A549 (cell line): Measurements from ENCODE around the gene XPNPEP1. TPM values are rescaled to one million over a fixed set of nuclear protein-coding genes. Genes with fewer than 3 reads are reported as not detected.
A peak's percentile ranks its signal among the peaks of the same experiment; 100 is the strongest.

Experiments used
- ATAC-seq, 2 experiments: fragments of 200-7000 bp in 1 of 2; fragments of >200 bp in 1 of 2; cut with Nextera tagmentation in 1 of 2; cut with Tn5 transposase in 1 of 2; 3 replicates each; pipeline versions ENCODE4 v1.8.0 to v1.9.1; 2018 to 2020; ENCODE audit warnings: mild to moderate bottlenecking in 1 of 2, moderate library complexity in 1 of 2
- CTCF ChIA-PET: fragments of 300-600 bp; sonication (Branson Sonifier 250); formaldehyde crosslinking; extraction: SDS; loops from one replicate; lab custom pipeline; 2021; ENCODE audit warnings: antibody characterized with exemption, inconsistent platforms; lab: Yijun Ruan, JAX
- POLR2A ChIA-PET: fragments of 350-600 bp; formaldehyde crosslinking; extraction: SDS; loops from one replicate; lab custom pipeline; 2021; ENCODE audit warnings: antibody characterized with exemption, inconsistent platforms; lab: Yijun Ruan, JAX
- DNase-seq, 2 experiments: peaks; one replicate each; pipeline versions ENCODE4 v3.0.0 to v3.0.0-alpha.2; 2011 to 2016; ENCODE audit warnings: low read depth in 1 of 2, low spot score in 1 of 2
- FAIRE-seq: peaks from 2 replicates; lab custom pipeline; 2011; peaks lifted over from hg19 to GRCh38; lab: Jason Lieb, UNC
- H3K27ac ChIP-seq, 2 experiments: fragments of >200 bp; sonication (Bioruptor Twin); formaldehyde crosslinking; 3 replicates each; pipeline ENCODE4 v1.5.1; 2016 to 2017
- H3K4me1 ChIP-seq: fragments of >200 bp; sonication (Bioruptor Twin); formaldehyde crosslinking; 3 replicates; pipeline ENCODE4 v1.6.1; 2016
- H3K4me2 ChIP-seq: fragments of >200 bp; sonication (Bioruptor Twin); formaldehyde crosslinking; 3 replicates; pipeline ENCODE4 v1.6.1; 2016
- H3K4me3 ChIP-seq: fragments of >200 bp; sonication (Bioruptor Twin); formaldehyde crosslinking; 3 replicates; pipeline ENCODE4 v1.5.1; 2016
- H3K9me3 ChIP-seq: fragments of >200 bp; sonication (Bioruptor Twin); formaldehyde crosslinking; 3 replicates; pipeline ENCODE4 v1.6.1; 2016
- CBX2 ChIP-seq: fragments of 200-600 bp; sonication (generic); IDR thresholded peaks from 2 replicates; pipeline ENCODE4 v1.6.1; 2016; ENCODE audit warnings: low read depth, mild to moderate bottlenecking, borderline replicate concordance
- CBX8 ChIP-seq: fragments of 200-600 bp; sonication (generic); IDR thresholded peaks from 2 replicates; pipeline ENCODE4 v1.6.1; 2016
- CHD2 ChIP-seq: fragments of 150-350 bp; IDR thresholded peaks from 2 replicates; pipeline ENCODE4 v1.6.1; 2014; ENCODE audit warnings: low read length; ENCODE audit not compliant: partially characterized antibody
- EHF ChIP-seq: fragments of 250-450 bp; sonication (Bioruptor Pico); IDR thresholded peaks from 2 replicates; pipeline ENCODE4 v1.5.0; 2020; ENCODE audit warnings: mild to moderate bottlenecking
- EHMT2 ChIP-seq: fragments of 200-600 bp; sonication (generic); IDR thresholded peaks from 2 replicates; pipeline ENCODE4 v1.6.1; 2016; ENCODE audit warnings: antibody characterized with exemption, low read depth, mild to moderate bottlenecking, moderate library complexity
- ESRRA ChIP-seq: fragments of 150-350 bp; IDR thresholded peaks from 2 replicates; pipeline ENCODE4 v1.6.1; 2014; ENCODE audit warnings: mild to moderate bottlenecking, low read length, borderline replicate concordance
- HDAC2 ChIP-seq: fragments of 200-600 bp; sonication (generic); IDR thresholded peaks from 2 replicates; pipeline ENCODE4 v1.6.1; 2016
- HEYL ChIP-seq: fragments of 250-450 bp; sonication (Bioruptor Pico); IDR thresholded peaks from 2 replicates; pipeline ENCODE4 v1.8.0; 2021; ENCODE audit warnings: mild to moderate bottlenecking, moderate library complexity
- HOXA7 ChIP-seq: fragments of 250-450 bp; sonication (Bioruptor Pico); IDR thresholded peaks from 2 replicates; pipeline ENCODE4 v1.5.0; 2020; ENCODE audit warnings: mild to moderate bottlenecking, moderate library complexity
- KDM1A ChIP-seq: fragments of 200-600 bp; sonication (generic); IDR thresholded peaks from 2 replicates; pipeline ENCODE4 v1.6.1; 2016; ENCODE audit warnings: low read depth, mild to moderate bottlenecking
- KDM5A ChIP-seq: fragments of 200-600 bp; sonication (generic); IDR thresholded peaks from 2 replicates; pipeline ENCODE4 v1.6.1; 2016; ENCODE audit warnings: antibody characterized with exemption, mild to moderate bottlenecking
- NPAS2 ChIP-seq: fragments of 250-450 bp; sonication (Bioruptor Pico); IDR thresholded peaks from 2 replicates; pipeline ENCODE4 v1.8.0; 2022; ENCODE audit warnings: mild to moderate bottlenecking, moderate library complexity, borderline replicate concordance
- REST ChIP-seq: fragments of 200-600 bp; sonication (generic); IDR thresholded peaks from 2 replicates; pipeline ENCODE4 v1.6.1; 2016; ENCODE audit warnings: antibody characterized with exemption, mild to moderate bottlenecking, moderate library complexity
- RFX5 ChIP-seq: fragments of 450-650 bp; IDR thresholded peaks from 2 replicates; pipeline ENCODE4 v1.7.1; 2014; ENCODE audit warnings: antibody characterized with exemption, mild to moderate bottlenecking, moderate library complexity
- TP53 ChIP-seq: fragments of 250-450 bp; sonication (Bioruptor Pico); IDR thresholded peaks from 2 replicates; pipeline ENCODE4 v1.5.0; 2021; ENCODE audit warnings: mild to moderate bottlenecking, moderate library complexity
- ZFP36 ChIP-seq: fragments of 450-650 bp; IDR thresholded peaks from 2 replicates; pipeline ENCODE4 v1.6.1; 2014; ENCODE audit warnings: borderline replicate concordance; ENCODE audit not compliant: partially characterized antibody
- ZNF302 ChIP-seq: fragments of 250-450 bp; sonication (Bioruptor Pico); IDR thresholded peaks from 2 replicates; pipeline ENCODE4 v1.9.0; 2021; ENCODE audit warnings: inconsistent platforms, mild to moderate bottlenecking, moderate library complexity
- ZSCAN20 ChIP-seq: fragments of 250-450 bp; sonication (Bioruptor Pico); IDR thresholded peaks from 2 replicates; pipeline ENCODE4 v1.8.0; 2022; ENCODE audit warnings: mild to moderate bottlenecking, moderate library complexity
- WGBS: methylation state at CpG from one replicate; pipeline ENCODE4 v1.1.6; 2017; ENCODE audit errors: missing lambda C conversion rate; 5-methylcytosine and 5-hydroxymethylcytosine counted together
- polyA plus RNA-seq, 4 experiments: library from polyadenylated mRNA; depleted of rRNA in 3 of 4; stranded (reverse); fragments of >200 nt; fragmentation: RNase III in 1 of 4; extraction: RNeasy Plus Mini Kit Qiagen cat#74134 plus additional on column Dnase treatment in 1 of 4; gene quantifications; 2 replicates in 3 of 4; 3 replicates in 1 of 4; pipeline ENCODE4 v1.2.3, GENCODE V29; 2011 to 2017
- TF ChIP-seq, protein P1 (sequence below): fragments of >200 bp; sonication (Bioruptor Twin); formaldehyde crosslinking; IDR thresholded peaks from 2 replicates; pipeline ENCODE4 v1.6.1; 2016
- TF ChIP-seq, protein P2 (sequence below): fragments of 250-450 bp; sonication (Bioruptor Pico); IDR thresholded peaks from 2 replicates; pipeline ENCODE4 v1.5.0; 2020; ENCODE audit warnings: low read depth, mild to moderate bottlenecking, moderate library complexity

The XPNPEP1 gene
- polyA plus RNA-seq, 2 of the 4 experiments (the other 2 are of a cell fraction) = 32.5 to 53.9 TPM

DNA sequence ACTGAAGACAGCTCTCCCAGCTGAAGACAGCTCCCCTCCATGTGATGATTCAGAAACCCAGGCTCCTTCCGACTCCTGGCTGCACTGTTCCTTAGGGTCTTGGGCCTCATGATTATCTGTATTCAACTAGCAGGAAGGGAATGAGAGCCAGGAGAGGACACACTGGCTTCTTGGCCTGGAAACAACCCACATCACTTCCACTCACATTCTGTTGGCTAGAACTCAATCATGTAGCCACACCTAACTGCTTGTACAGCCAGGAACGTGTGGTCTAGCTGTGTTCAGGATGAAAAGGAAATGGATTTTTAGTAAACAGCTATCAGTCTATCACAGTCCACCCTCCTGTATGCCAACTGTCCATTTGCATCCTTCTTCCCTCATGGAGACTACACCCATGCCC is 30.5 kb upstream of the XPNPEP1 start:
- TF ChIP-seq KDM5A = no peak
- TF ChIP-seq TP53 (CRISPR knock-in tag) = no peak
- TF ChIP-seq HOXA7 = no peak
- TF ChIP-seq CBX2 = no peak
- no peak for TF ChIP-seq RFX5
- no peak for TF ChIP-seq NPAS2
- no peak for TF ChIP-seq ZSCAN20
- no peak for TF ChIP-seq REST
- no peak for TF ChIP-seq EHF (CRISPR knock-in tag)
- TF ChIP-seq ZFP36 = no peak
- no peak for TF ChIP-seq CHD2
- no peak for TF ChIP-seq ZNF302 (CRISPR knock-in tag)
- no peak for TF ChIP-seq HDAC2
- TF ChIP-seq CBX8 = no peak
- FAIRE-seq (no peak), DNase-seq (no peak), ATAC-seq (no peak)
- ChIA-PET CTCF (interaction anchor here (0.6 to 1.0 kb wide), 2 partner anchors 55 to 70 kb away, joined by 3 to 5 read pairs; no protein-coding TSS in a partner anchor), POLR2A (no interaction called here)
- Histone ChIP-seq H3K4me2 (no peak overlapping the region), H3K4me1 (no peaks in the 10 kb centered on the region), H3K27ac (no peak overlapping the region), H3K4me3 (no peak overlapping the region), H3K9me3 (no peaks in the 10 kb centered on the region)
- 52% methylated on average over 2 of the region's 2 CpGs for WGBS

DNA sequence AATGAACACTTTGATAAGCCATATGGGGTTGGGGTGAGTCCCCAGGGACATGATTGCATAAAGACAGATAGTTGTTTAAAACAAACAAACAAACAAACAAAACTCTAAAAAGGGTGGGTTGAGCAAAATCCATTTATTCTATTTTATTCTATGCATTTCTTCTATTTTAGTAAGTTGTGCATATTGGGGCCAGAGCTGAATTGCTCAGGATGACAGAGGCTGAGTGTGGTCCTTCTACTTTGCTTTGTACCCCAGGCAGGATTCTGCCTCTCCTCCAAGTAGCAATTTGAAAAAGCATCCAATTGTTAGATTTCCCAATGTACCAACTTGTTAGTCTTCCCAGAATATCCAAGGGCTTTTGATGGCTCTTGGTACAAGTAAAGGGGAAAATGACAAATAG is 29.2 kb upstream of the XPNPEP1 start:
- DNase-seq (no peak), ATAC-seq (no peak), FAIRE-seq (peak; percentile 59)
- ChIA-PET POLR2A (interaction anchor here (0.7 kb wide), 1 partner anchor 55 kb away, joined by 4 read pairs; the partner anchor contains the start of gene ADD3), CTCF (interaction anchor here (1.3 kb wide), 1 partner anchor 13 kb away, joined by 3 read pairs; no protein-coding TSS in a partner anchor)
- Histone ChIP-seq H3K9me3 (no peaks in the 10 kb centered on the region), H3K4me2 (no peak overlapping the region), H3K4me1 (no peaks in the 10 kb centered on the region), H3K27ac (no peak overlapping the region), H3K4me3 (no peak overlapping the region)
- TF ChIP-seq, protein P1, sequence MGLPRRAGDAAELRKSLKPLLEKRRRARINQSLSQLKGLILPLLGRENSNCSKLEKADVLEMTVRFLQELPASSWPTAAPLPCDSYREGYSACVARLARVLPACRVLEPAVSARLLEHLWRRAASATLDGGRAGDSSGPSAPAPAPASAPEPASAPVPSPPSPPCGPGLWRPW = no peak

GRCh38 chr10:109947111-109947920 is 24.0 kb upstream of the XPNPEP1 start:
- ATAC-seq (no peak), FAIRE-seq (no peak), DNase-seq (no peak)
- H3K4me3 ChIP-seq = no peak overlapping the region
- no peaks in the 10 kb centered on the region for H3K9me3 ChIP-seq
- TF ChIP-seq HEYL (CRISPR knock-in tag) (no peak), KDM1A (no peak), EHMT2 (no peak), ZNF302 (CRISPR knock-in tag) (no peak), ESRRA (no peak), CHD2 (no peak)
- TF ChIP-seq, protein P2, sequence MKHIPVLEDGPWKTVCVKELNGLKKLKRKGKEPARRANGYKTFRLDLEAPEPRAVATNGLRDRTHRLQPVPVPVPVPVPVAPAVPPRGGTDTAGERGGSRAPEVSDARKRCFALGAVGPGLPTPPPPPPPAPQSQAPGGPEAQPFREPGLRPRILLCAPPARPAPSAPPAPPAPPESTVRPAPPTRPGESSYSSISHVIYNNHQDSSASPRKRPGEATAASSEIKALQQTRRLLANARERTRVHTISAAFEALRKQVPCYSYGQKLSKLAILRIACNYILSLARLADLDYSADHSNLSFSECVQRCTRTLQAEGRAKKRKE (CRISPR knock-in tag) = no peak
- no peak overlapping the region for H3K27ac ChIP-seq
- ChIA-PET CTCF (interaction anchor here (2.0 kb wide), 1 partner anchor 10 kb away, joined by 7 read pairs; no protein-coding TSS in a partner anchor), POLR2A (no interaction called here)
- H3K4me1 ChIP-seq = no peaks in the 10 kb centered on the region
- no peak overlapping the region for H3K4me2 ChIP-seq
- 47% methylated on average over 5 of the region's 5 CpGs for WGBS
